Panc1 (cell line): Measurements from ENCODE around the gene GRIP1. TPM values are rescaled to one million over a fixed set of nuclear protein-coding genes. Genes with fewer than 3 reads are reported as not detected.
"Not testable (repeated sequence)": the region's sequence is repeated elsewhere in the genome, so short reads cannot be mapped to it uniquely, and the experiment has no call there.

Source experiments
- ATAC-seq: fragments of 200-7000 bp; cut with Tn5 transposase; 2 replicates; pipeline ENCODE4 v1.9.1; 2020; ENCODE audit warnings: mild to moderate bottlenecking, moderate library complexity
- BruUV-seq: library from RNA; stranded (reverse); fragments of 400-500 nt; replicated peaks from 2 replicates; lab custom pipeline; 2021; lab: Mats Ljungman, UMichigan
- CTCF ChIA-PET: fragments of 300-600 bp; sonication (Branson Sonifier 250); formaldehyde crosslinking; loops from one replicate; lab custom pipeline; 2022; ENCODE audit warnings: antibody characterized with exemption; lab: Charles Lee
- POLR2A ChIA-PET: fragments of 300-600 bp; sonication (Branson Sonifier 250); formaldehyde crosslinking; loops from one replicate; lab custom pipeline; 2022; ENCODE audit warnings: antibody characterized with exemption; lab: Charles Lee
- DNase-seq: peaks from one replicate; pipeline ENCODE4 v3.0.0-alpha.2; 2010; ENCODE audit warnings: low read depth, low spot score
- H3K27ac ChIP-seq: 2 replicates; pipeline ENCODE4 v1.5.1; 2011; ENCODE audit warnings: mild to moderate bottlenecking, low read length, inconsistent platforms
- H3K27me3 ChIP-seq: fragments of 200-500 bp; sonication (Bioruptor generic); 2 replicates; pipeline ENCODE4 v1.6.0; 2014; ENCODE audit warnings: low read length, inconsistent platforms; ENCODE audit not compliant: control insufficient read depth, insufficient read depth
- H3K36me3 ChIP-seq: fragments of 200-500 bp; sonication (Bioruptor generic); 2 replicates; pipeline ENCODE4 v1.5.1; 2014; ENCODE audit warnings: inconsistent platforms, mild to moderate bottlenecking, low read length, moderate library complexity; ENCODE audit not compliant: control insufficient read depth, insufficient read depth
- H3K4me1 ChIP-seq: 2 replicates; pipeline ENCODE4 v1.5.1; 2011; ENCODE audit warnings: inconsistent platforms, mild to moderate bottlenecking, low read length, moderate library complexity; ENCODE audit not compliant: control insufficient read depth, insufficient read depth
- H3K4me3 ChIP-seq, 2 experiments: 2 replicates each; pipeline ENCODE4 v1.5.1; 2011 to 2012; ENCODE audit warnings: low read depth in 2 of 2, low read length in 2 of 2, mild to moderate bottlenecking in 2 of 2, inconsistent platforms in 1 of 2, moderate library complexity in 1 of 2
- H3K9me3 ChIP-seq: fragments of 200-500 bp; sonication (Bioruptor generic); 2 replicates; pipeline ENCODE4 v1.5.1; 2014; ENCODE audit warnings: low read depth, mild to moderate bottlenecking, inconsistent platforms, low read length, moderate library complexity; ENCODE audit not compliant: control insufficient read depth, insufficient read depth
- CTCF ChIP-seq: fragments of 450-650 bp; IDR thresholded peaks from 2 replicates; pipeline ENCODE4 v1.5.1; 2017; ENCODE audit warnings: mild to moderate bottlenecking
- POLR2AphosphoS5 ChIP-seq: IDR thresholded peaks from 2 replicates; pipeline ENCODE4 v1.6.1; 2012; ENCODE audit warnings: mild to moderate bottlenecking, low read depth, low read length, moderate library complexity
- REST ChIP-seq, 2 experiments: IDR thresholded peaks; 2 replicates each; pipeline ENCODE4 v1.6.1; 2011 to 2012; ENCODE audit warnings: low read depth in 2 of 2, control low read depth in 1 of 2, low read length in 1 of 2, mild to moderate bottlenecking in 1 of 2, moderate library complexity in 1 of 2; ENCODE audit not compliant: insufficient read depth in 1 of 2
- SIN3A ChIP-seq: IDR thresholded peaks from 2 replicates; pipeline ENCODE4 v1.6.1; 2012; ENCODE audit warnings: low read depth, mild to moderate bottlenecking, low read length, moderate library complexity, borderline replicate concordance; ENCODE audit not compliant: insufficient read depth
- TCF7L2 ChIP-seq: IDR thresholded peaks from 2 replicates; pipeline ENCODE4 v1.6.1; 2011; ENCODE audit warnings: mild to moderate bottlenecking, low read depth, low read length, inconsistent platforms
- in situ Hi-C: cut with HindIII; loops from 2 replicates; pipeline ENCODE4 v1.10.0; 2016; ENCODE audit warnings: low sequenced_read_pairs, low pct_unique_long_range_greater_than_20kb
- intact Hi-C: fragments of 100-400 bp; cut with micrococcal nuclease; formaldehyde crosslinking; loops from one replicate; pipeline ENCODE4 v1.10.0; 2022; ENCODE audit not compliant: unreplicated experiment
- total RNA-seq: library from RNA; stranded (reverse); gene quantifications from one replicate; pipeline ENCODE4 v1.2.1, GENCODE V29; 2021; ENCODE audit not compliant: unreplicated experiment

Gene GRIP1
- total RNA-seq, 1 experiment from 2014 or later = 9.2 TPM

GRCh38 chr12:66309606-66310005 is 369.3 kb downstream of the GRIP1 start:
- CTCF ChIA-PET = no interaction called here
- intact Hi-C loops = no loop called here
- in situ Hi-C loops = no loop called here

GRCh38 chr12:66304296-66304900 is 374.5 kb downstream of the GRIP1 start:
- Histone ChIP-seq H3K27me3 (peaks cover 2% of the 10 kb centered on the region; the same call in 1 of the 2 replicates), H3K4me3 (no peak overlapping the region), H3K36me3 (no peaks in the 10 kb centered on the region; the same call in 1 of the 2 replicates), H3K27ac (no peak overlapping the region), H3K9me3 (no peaks in the 10 kb centered on the region), H3K4me1 (peaks cover 9% of the 10 kb centered on the region)
- DNase-seq (no peak), ATAC-seq (no peak)
- in situ Hi-C loops = no loop called here
- ChIA-PET CTCF (no interaction called here), POLR2A (no interaction called here)
- intact Hi-C loops = no loop called here
- TF ChIP-seq REST (IDR thresholded peaks at IDR 0.05; ENCODE audit: insufficient read depth in 1 of 2, low read depth in 2 of 2, low read length in 1 of 2) (no peak), POLR2AphosphoS5 (no peak), TCF7L2 (no peak), SIN3A (no peak), CTCF (no peak)
- BruUV-seq = no TSS peak

More at GRCh38 chr12:66309606-66310005, 369.3 kb downstream of the GRIP1 start:
- POLR2A ChIA-PET = no interaction called here
- Histone ChIP-seq H3K27ac (no peak overlapping the region), H3K36me3 (no peaks in the 10 kb centered on the region), H3K4me3 (no peak overlapping the region), H3K4me1 (no peaks in the 10 kb centered on the region), H3K9me3 (no peaks in the 10 kb centered on the region), H3K27me3 (no peaks in the 10 kb centered on the region)
- ATAC-seq (no peak), DNase-seq (no peak)
- BruUV-seq = no TSS peak
- TF ChIP-seq POLR2AphosphoS5 (no peak), TCF7L2 (no peak), SIN3A (no peak), CTCF (no peak), REST (IDR thresholded peaks at IDR 0.05; ENCODE audit: insufficient read depth in 1 of 2, low read depth in 2 of 2, low read length in 1 of 2) (no peak)

GRCh38 chr12:66303316-66303804 is 375.5 kb downstream of the GRIP1 start:
- ATAC-seq, intact Hi-C loops, H3K27me3 ChIP-seq, DNase-seq, H3K9me3 ChIP-seq, in situ Hi-C loops, BruUV-seq, H3K4me1 ChIP-seq, H3K36me3 ChIP-seq, CTCF ChIA-PET: not testable (repeated sequence)
- peak overlapping the region; percentile 87 to 89 for H3K4me3 ChIP-seq
- POLR2A ChIA-PET = interaction anchor here (0.6 to 0.7 kb wide), 2 partner anchors 30 to 1134 kb away, joined by 6 to 11 read pairs; partner anchors contain the start of gene LEMD3
- H3K27ac ChIP-seq = peak overlapping the region; percentile 86; the same call in 1 of the 2 replicates
